ENCODE measurements around the gene C10orf143.

- TF ChIP-seq CTCF (IDR thresholded peaks at IDR 0.05) = no peak
- no peak for TF ChIP-seq POLR2A (IDR thresholded peaks at IDR 0.05)
Measured at GRCh38 chr10:130036296-130037065, 74.1 kb downstream of the C10orf143 start.
